Panc1 (cell line): ENCODE measurements around the gene CCR7. TPM values are rescaled to one million over a fixed set of nuclear protein-coding genes. Genes with fewer than 3 reads are reported as not detected.

ENCODE experiments used
- ATAC-seq: fragments of 200-7000 bp; cut with Tn5 transposase; 2 replicates; pipeline ENCODE4 v1.9.1; 2020; ENCODE audit warnings: mild to moderate bottlenecking, moderate library complexity
- BruUV-seq: library from RNA; stranded (reverse); fragments of 400-500 nt; replicated peaks from 2 replicates; lab custom pipeline; 2021; lab: Mats Ljungman, UMichigan
- CTCF ChIA-PET: fragments of 300-600 bp; sonication (Branson Sonifier 250); formaldehyde crosslinking; loops from one replicate; lab custom pipeline; 2022; ENCODE audit warnings: antibody characterized with exemption; lab: Charles Lee
- POLR2A ChIA-PET: fragments of 300-600 bp; sonication (Branson Sonifier 250); formaldehyde crosslinking; loops from one replicate; lab custom pipeline; 2022; ENCODE audit warnings: antibody characterized with exemption; lab: Charles Lee
- DNase-seq: peaks from one replicate; pipeline ENCODE4 v3.0.0-alpha.2; 2010; ENCODE audit warnings: low read depth, low spot score
- H3K27ac ChIP-seq: 2 replicates; pipeline ENCODE4 v1.5.1; 2011; ENCODE audit warnings: mild to moderate bottlenecking, low read length, inconsistent platforms
- H3K27me3 ChIP-seq: fragments of 200-500 bp; sonication (Bioruptor generic); 2 replicates; pipeline ENCODE4 v1.6.0; 2014; ENCODE audit warnings: low read length, inconsistent platforms; ENCODE audit not compliant: control insufficient read depth, insufficient read depth
- H3K36me3 ChIP-seq: fragments of 200-500 bp; sonication (Bioruptor generic); 2 replicates; pipeline ENCODE4 v1.5.1; 2014; ENCODE audit warnings: inconsistent platforms, mild to moderate bottlenecking, low read length, moderate library complexity; ENCODE audit not compliant: control insufficient read depth, insufficient read depth
- H3K4me1 ChIP-seq: 2 replicates; pipeline ENCODE4 v1.5.1; 2011; ENCODE audit warnings: inconsistent platforms, mild to moderate bottlenecking, low read length, moderate library complexity; ENCODE audit not compliant: control insufficient read depth, insufficient read depth
- H3K4me3 ChIP-seq, 2 experiments: 2 replicates each; pipeline ENCODE4 v1.5.1; 2011 to 2012; ENCODE audit warnings: low read depth in 2 of 2, low read length in 2 of 2, mild to moderate bottlenecking in 2 of 2, inconsistent platforms in 1 of 2, moderate library complexity in 1 of 2
- H3K9me3 ChIP-seq: fragments of 200-500 bp; sonication (Bioruptor generic); 2 replicates; pipeline ENCODE4 v1.5.1; 2014; ENCODE audit warnings: low read depth, mild to moderate bottlenecking, inconsistent platforms, low read length, moderate library complexity; ENCODE audit not compliant: control insufficient read depth, insufficient read depth
- CTCF ChIP-seq: fragments of 450-650 bp; IDR thresholded peaks from 2 replicates; pipeline ENCODE4 v1.5.1; 2017; ENCODE audit warnings: mild to moderate bottlenecking
- POLR2AphosphoS5 ChIP-seq: IDR thresholded peaks from 2 replicates; pipeline ENCODE4 v1.6.1; 2012; ENCODE audit warnings: mild to moderate bottlenecking, low read depth, low read length, moderate library complexity
- SIN3A ChIP-seq: IDR thresholded peaks from 2 replicates; pipeline ENCODE4 v1.6.1; 2012; ENCODE audit warnings: low read depth, mild to moderate bottlenecking, low read length, moderate library complexity, borderline replicate concordance; ENCODE audit not compliant: insufficient read depth
- TCF7L2 ChIP-seq: IDR thresholded peaks from 2 replicates; pipeline ENCODE4 v1.6.1; 2011; ENCODE audit warnings: mild to moderate bottlenecking, low read depth, low read length, inconsistent platforms
- in situ Hi-C: cut with HindIII; loops from 2 replicates; pipeline ENCODE4 v1.10.0; 2016; ENCODE audit warnings: low sequenced_read_pairs, low pct_unique_long_range_greater_than_20kb
- intact Hi-C: fragments of 100-400 bp; cut with micrococcal nuclease; formaldehyde crosslinking; loops from one replicate; pipeline ENCODE4 v1.10.0; 2022; ENCODE audit not compliant: unreplicated experiment
- total RNA-seq: library from RNA; stranded (reverse); gene quantifications from one replicate; pipeline ENCODE4 v1.2.1, GENCODE V29; 2021; ENCODE audit not compliant: unreplicated experiment
- TF ChIP-seq, protein P1 (sequence below), 2 experiments: IDR thresholded peaks; 2 replicates each; pipeline ENCODE4 v1.6.1; 2011 to 2012; ENCODE audit warnings: low read depth in 2 of 2, control low read depth in 1 of 2, low read length in 1 of 2, mild to moderate bottlenecking in 1 of 2, moderate library complexity in 1 of 2; ENCODE audit not compliant: insufficient read depth in 1 of 2

CCR7 gene
- total RNA-seq, 1 experiment from 2014 or later: 0.44 TPM

GRCh38 chr17:40531051-40531991 is 34.0 kb downstream of the CCR7 start:
- intact Hi-C loops (loop anchor here (5.0 kb wide), 1 partner anchor 174 kb away; no protein-coding TSS in a partner anchor), in situ Hi-C loops (loop anchor here (5.0 kb wide), 1 partner anchor 34 kb away; no protein-coding TSS in a partner anchor)
- ChIA-PET CTCF (interaction anchor here (0.5 to 3.5 kb wide), 6 partner anchors 20 to 169 kb away, joined by 3 to 24 read pairs (median 8); partner anchors contain the start of gene IGFBP4), POLR2A (no interaction called here)
- H3K36me3 ChIP-seq: no peaks in the 10 kb centered on the region
- H3K4me3 ChIP-seq: no peak overlapping the region
- DNase-seq (no peak), ATAC-seq (no peak)
- H3K4me1 ChIP-seq: no peaks in the 10 kb centered on the region
- BruUV-seq: no TSS peak
- TF ChIP-seq, protein P1, sequence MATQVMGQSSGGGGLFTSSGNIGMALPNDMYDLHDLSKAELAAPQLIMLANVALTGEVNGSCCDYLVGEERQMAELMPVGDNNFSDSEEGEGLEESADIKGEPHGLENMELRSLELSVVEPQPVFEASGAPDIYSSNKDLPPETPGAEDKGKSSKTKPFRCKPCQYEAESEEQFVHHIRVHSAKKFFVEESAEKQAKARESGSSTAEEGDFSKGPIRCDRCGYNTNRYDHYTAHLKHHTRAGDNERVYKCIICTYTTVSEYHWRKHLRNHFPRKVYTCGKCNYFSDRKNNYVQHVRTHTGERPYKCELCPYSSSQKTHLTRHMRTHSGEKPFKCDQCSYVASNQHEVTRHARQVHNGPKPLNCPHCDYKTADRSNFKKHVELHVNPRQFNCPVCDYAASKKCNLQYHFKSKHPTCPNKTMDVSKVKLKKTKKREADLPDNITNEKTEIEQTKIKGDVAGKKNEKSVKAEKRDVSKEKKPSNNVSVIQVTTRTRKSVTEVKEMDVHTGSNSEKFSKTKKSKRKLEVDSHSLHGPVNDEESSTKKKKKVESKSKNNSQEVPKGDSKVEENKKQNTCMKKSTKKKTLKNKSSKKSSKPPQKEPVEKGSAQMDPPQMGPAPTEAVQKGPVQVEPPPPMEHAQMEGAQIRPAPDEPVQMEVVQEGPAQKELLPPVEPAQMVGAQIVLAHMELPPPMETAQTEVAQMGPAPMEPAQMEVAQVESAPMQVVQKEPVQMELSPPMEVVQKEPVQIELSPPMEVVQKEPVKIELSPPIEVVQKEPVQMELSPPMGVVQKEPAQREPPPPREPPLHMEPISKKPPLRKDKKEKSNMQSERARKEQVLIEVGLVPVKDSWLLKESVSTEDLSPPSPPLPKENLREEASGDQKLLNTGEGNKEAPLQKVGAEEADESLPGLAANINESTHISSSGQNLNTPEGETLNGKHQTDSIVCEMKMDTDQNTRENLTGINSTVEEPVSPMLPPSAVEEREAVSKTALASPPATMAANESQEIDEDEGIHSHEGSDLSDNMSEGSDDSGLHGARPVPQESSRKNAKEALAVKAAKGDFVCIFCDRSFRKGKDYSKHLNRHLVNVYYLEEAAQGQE (IDR thresholded peaks at IDR 0.05; ENCODE audit: insufficient read depth in 1 of 2, low read depth in 2 of 2, low read length in 1 of 2): no peak
- TF ChIP-seq POLR2AphosphoS5: no peak
- no peak for TF ChIP-seq SIN3A
- TF ChIP-seq CTCF: no peak
- no peak for TF ChIP-seq TCF7L2
- H3K9me3 ChIP-seq: no peaks in the 10 kb centered on the region
- H3K27ac ChIP-seq: no peak overlapping the region
- H3K27me3 ChIP-seq: no peaks in the 10 kb centered on the region

DNA sequence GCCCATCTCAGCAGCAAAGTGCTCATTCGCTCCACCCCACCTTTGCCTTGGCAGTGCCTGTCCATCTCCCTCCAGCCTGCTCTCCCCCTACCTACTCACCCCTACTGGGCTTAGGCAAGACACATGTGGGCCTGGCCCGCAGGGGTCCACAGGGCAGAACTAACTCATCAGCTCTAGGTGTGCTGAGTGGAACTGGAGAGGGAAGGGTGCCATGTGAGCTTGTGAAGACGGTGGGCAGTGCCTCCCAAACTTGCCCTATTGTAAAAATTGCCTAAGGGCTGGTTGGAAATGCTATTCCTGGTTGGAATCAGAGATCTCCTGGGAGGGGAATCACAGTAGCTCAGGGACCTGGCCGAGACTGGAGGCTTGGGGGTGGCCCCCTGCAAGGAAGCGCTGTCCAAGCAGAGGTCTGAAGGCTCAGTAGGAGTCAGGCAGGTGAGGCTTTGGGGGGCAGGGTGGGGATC is 34.7 kb downstream of the CCR7 start:
- no peak overlapping the region for H3K4me3 ChIP-seq
- ChIA-PET CTCF (no interaction called here), POLR2A (no interaction called here)
- in situ Hi-C loops (loop anchor here (5.0 kb wide), 1 partner anchor 33 kb away; no protein-coding TSS in a partner anchor), intact Hi-C loops (loop anchor here (5.0 kb wide), 1 partner anchor 173 kb away; no protein-coding TSS in a partner anchor)
- no TSS peak for BruUV-seq
- no peaks in the 10 kb centered on the region for H3K9me3 ChIP-seq
- DNase-seq: no peak
- H3K27ac ChIP-seq: no peak overlapping the region
- H3K4me1 ChIP-seq: no peaks in the 10 kb centered on the region
- TF ChIP-seq CTCF (no peak), SIN3A (no peak), POLR2AphosphoS5 (no peak), TCF7L2 (no peak)
- TF ChIP-seq, protein P1 (IDR thresholded peaks at IDR 0.05; ENCODE audit: insufficient read depth in 1 of 2, low read depth in 2 of 2, low read length in 1 of 2): no peak
- peaks cover 3% of the 10 kb centered on the region; the same call in 1 of the 2 replicates for H3K27me3 ChIP-seq
- no peaks in the 10 kb centered on the region for H3K36me3 ChIP-seq
- ATAC-seq: no peak
